Activated CD4-positive, alpha-beta T cell treated with anti-CD3 and anti-CD28 coated beads, Interleukin-2, amount 50 U/mL, for 24 hours (primary cell): ENCODE results near the gene TPSAB1.
"Not testable (repeated sequence)": the region's sequence is repeated elsewhere in the genome, so short reads cannot be mapped to it uniquely, and the experiment has no call there.

Experiments
- DNase-seq, 2 donors: peaks; one replicate each; pipeline ENCODE4 v3.0.0-alpha.2; 2020; ENCODE audit warnings: low read depth in 1 of 2, low spot score in 1 of 2

TPSAB1 gene

GRCh38 chr16:1240436-1240835, at the start of gene TPSAB1:
Gene TPSAB1, plus strand, starts transcription at chr16:1240705. Its CDS starts 234 bp downstream, at chr16:1240939.
- not testable (repeated sequence) for DNase-seq

GRCh38 chr16:1190789-1191188, 49.7 kb upstream of the TPSAB1 start:
- not testable (repeated sequence) for DNase-seq

- DNase-seq: no peak
These were observed 48.0 kb upstream of the TPSAB1 start for GRCh38 chr16:1192384-1193073.

- DNase-seq: no peak
These were observed 47.2 kb upstream of the TPSAB1 start for GRCh38 chr16:1193143-1193824.

GRCh38 chr16:1193825-1194581, 46.5 kb upstream of the TPSAB1 start:
- DNase-seq: no peak

GRCh38 chr16:1194665-1195392, 45.7 kb upstream of the TPSAB1 start:
- DNase-seq: no peak

GRCh38 chr16:1195393-1195666, 45.2 kb upstream of the TPSAB1 start:
- no peak for DNase-seq

GRCh38 chr16:1196494-1196893, 44.0 kb upstream of the TPSAB1 start:
- DNase-seq: no peak

- DNase-seq: no peak
These were observed 43.2 kb upstream of the TPSAB1 start for GRCh38 chr16:1197237-1197866.

- no peak for DNase-seq
These were observed 42.3 kb upstream of the TPSAB1 start for GRCh38 chr16:1198194-1198593.

GRCh38 chr16:1198671-1199346, 41.7 kb upstream of the TPSAB1 start:
- not testable (repeated sequence) for DNase-seq

GRCh38 chr16:1199347-1200013, 41.0 kb upstream of the TPSAB1 start:
- no peak for DNase-seq

GRCh38 chr16:1200014-1200627, 40.4 kb upstream of the TPSAB1 start:
- no peak for DNase-seq

GRCh38 chr16:1201444-1201843, 39.1 kb upstream of the TPSAB1 start:
- DNase-seq: no peak

- no peak for DNase-seq
These were observed 38.2 kb upstream of the TPSAB1 start for GRCh38 chr16:1202274-1202673.

- DNase-seq: no peak
These were observed 35.6 kb upstream of the TPSAB1 start for GRCh38 chr16:1204933-1205332.

GRCh38 chr16:1206326-1206725, 34.2 kb upstream of the TPSAB1 start:
- no peak for DNase-seq

GRCh38 chr16:1206786-1207185, 33.7 kb upstream of the TPSAB1 start:
- DNase-seq: no peak

GRCh38 chr16:1208239-1208830, 32.2 kb upstream of the TPSAB1 start:
- no peak for DNase-seq
